ENCODE measurements around the gene NTMT1.
A peak's percentile ranks its signal among the peaks of the same experiment; 100 is the strongest.
"Not testable (repeated sequence)": the region's sequence is repeated elsewhere in the genome, so short reads cannot be mapped to it uniquely, and the experiment has no call there.

The NTMT1 gene, protein sequence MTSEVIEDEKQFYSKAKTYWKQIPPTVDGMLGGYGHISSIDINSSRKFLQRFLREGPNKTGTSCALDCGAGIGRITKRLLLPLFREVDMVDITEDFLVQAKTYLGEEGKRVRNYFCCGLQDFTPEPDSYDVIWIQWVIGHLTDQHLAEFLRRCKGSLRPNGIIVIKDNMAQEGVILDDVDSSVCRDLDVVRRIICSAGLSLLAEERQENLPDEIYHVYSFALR

DNA sequence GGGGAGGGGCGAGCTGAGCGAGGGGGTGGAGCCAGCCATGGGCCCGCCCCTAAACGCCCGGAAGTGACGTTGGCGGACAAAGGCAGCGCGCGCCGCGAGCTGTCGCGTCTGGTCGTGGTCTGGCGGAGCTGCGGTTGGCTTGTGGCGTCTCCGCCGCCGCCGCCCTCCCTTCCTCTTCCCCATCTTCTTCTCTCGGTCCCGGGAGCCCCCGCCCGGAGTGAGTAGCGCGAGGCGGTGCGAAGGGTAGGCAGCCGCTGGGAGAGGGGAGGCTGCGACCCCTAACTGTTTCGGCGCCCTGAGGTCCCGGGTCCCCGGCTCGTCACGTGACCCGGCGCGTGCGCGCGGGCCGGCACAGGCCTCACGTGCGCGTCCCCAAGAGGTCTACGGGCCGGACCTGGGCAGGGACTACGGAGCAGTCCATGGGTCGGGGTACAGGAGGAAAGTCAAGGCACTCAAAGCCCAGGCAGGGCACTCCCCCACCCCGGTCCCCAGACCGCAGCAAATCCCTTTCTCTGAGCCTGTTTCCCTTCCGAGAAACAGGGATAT lies at the start of gene NTMT1:
TSS of gene NTMT1 (plus strand) at position 85 of the 546 bp plus-strand sequence. CDS start 6,541 bp downstream, outside the sequence.
- peak; percentile 94 for DNase-seq (ENCODE audit: low spot score)

DNA sequence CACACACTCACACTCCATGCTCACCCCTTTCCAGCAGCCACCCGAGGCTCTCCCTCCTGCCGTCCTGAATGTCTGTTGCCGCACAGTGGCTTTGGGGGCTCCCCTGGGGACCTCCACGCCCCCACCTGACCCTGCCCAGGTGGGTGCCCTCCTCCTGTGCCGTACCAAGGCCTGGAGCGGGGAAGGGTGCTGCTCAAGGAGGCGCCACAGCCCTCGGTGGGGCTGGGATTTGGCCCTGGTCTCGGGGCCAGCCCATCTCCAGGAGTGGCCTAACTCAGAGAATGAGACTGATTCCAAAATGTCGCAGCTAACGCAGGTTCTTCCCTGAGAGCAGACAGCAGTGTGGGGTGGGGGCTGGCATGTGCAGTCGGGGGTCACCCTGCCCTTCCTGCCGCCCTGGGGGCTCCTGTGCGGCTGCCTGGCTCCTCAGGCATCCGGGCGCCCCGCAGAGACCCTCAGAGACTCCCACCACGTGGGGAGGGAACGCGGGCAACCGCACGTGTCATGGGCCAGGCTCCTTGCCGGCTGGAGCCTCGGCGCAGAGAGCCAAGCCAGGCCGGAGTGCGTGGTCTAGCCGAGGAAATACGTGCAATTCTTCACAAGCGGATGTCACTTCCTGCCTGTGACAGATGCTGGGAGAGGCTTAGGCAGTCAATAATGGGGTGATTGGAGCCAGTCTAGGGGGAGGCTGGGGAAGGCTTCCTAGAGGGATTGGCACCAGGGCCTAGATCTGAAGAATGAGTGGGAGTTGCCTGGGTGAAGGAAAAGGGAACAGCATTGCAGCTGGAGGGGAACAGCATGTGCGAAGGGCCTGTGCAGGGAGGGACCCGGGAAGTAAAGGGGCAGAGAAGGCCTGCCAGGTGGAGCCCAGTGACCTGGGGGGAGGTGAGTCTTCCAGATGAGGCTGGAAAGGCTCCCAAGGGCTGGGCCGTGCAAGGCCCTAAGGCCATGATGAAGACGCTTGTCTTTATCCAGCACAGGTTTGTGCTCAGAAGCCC lies 49.1 kb upstream of the NTMT1 start:
- peak; percentile 59 for DNase-seq (ENCODE audit: low spot score)

DNA sequence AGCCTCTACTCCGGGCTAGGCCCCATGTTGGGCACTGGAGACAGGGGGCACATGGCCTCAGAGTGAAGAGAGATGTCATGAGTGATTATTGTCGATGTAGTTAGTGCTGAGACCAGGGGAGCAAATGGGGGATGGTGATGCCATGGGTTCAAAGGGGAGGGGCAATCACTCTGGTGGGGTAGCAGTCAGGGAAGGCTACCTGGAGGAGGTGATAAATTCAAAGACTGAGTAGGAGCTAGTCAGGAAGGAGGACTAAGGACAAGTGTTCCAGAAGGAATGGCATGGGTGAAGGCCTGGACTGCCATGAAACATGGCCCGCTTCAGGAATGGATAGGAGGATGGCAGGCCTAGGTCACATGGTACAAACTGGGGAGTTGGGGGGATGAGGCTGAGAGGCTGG lies 46.7 kb upstream of the NTMT1 start:
- DNase-seq (ENCODE audit: low spot score): no peak

DNA sequence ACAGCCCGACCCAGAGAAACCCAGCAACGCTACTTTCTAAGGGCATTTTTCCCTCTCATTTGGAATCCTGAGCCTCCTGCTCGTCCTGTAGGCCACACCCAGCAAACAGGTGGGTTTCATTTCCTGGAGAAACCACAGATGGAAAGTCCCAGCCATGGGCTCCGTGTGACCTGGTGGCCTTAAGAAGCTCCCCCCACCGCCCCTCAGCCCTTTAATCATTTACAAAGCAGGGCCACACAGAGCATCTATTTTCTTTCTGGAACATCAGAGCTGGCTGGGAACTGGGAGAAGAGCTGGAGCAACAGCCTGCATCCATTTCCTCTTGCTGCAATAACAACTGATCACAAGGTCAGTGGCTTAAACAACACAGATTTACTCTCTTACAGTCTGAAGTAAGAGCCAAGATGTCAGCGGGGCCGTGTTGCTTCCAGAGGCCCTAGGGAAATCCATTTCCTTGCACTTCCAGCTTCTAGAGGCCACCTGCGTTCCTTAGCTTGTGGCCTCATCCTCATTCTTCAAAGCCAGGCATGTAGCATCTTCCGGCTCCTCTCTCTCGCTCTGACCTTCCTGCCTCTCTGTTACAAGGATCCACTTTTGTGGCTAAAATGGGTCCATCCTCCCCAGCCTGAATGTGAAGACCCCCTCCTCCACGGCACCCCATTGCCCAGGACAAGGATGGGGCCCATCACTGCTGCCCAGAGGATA lies 45.6 kb upstream of the NTMT1 start:
- DNase-seq (ENCODE audit: low spot score): no peak

- DNase-seq (ENCODE audit: low spot score): no peak
These were observed 44.3 kb upstream of the NTMT1 start for GRCh38 chr9:129581505-129582189.

GRCh38 chr9:129582855-129583254 lies 43.1 kb upstream of the NTMT1 start:
- no peak for DNase-seq (ENCODE audit: low spot score)

DNA sequence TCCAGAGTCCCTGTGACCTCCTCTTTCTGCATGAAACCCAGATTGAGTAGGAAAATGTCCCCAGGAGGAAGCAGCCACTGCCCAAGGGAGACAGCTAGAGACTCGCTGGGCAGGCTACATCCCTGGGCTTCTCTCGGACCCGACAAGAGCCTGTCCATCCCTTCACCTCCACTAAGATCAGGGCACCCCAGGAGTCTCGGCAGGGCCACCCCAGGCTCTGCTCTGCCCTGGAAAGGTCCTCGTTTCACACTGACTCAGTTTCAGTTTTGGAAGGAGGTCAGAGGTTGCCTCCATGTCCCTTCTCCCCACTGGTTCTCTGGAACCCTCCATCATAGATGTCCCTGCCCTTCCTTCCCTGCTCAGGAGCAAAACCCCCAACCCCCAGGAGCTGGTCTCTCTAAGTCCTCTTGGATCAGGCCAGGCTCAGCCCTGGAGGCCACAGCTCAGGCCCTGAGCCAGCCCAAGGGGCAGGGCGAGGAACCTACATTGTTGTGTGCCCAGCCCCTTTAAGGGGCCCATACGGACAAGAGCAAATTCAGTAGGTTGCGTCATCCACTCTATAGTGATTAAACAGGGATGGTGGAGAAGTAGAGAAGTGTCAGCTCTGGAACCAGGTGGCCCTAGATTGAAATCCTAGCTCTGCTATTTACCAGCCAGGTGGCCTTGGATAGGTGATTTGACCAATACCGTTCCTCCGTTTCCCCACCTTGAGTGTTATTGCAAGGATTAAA lies 42.5 kb upstream of the NTMT1 start:
- DNase-seq (ENCODE audit: low spot score): no peak

DNA sequence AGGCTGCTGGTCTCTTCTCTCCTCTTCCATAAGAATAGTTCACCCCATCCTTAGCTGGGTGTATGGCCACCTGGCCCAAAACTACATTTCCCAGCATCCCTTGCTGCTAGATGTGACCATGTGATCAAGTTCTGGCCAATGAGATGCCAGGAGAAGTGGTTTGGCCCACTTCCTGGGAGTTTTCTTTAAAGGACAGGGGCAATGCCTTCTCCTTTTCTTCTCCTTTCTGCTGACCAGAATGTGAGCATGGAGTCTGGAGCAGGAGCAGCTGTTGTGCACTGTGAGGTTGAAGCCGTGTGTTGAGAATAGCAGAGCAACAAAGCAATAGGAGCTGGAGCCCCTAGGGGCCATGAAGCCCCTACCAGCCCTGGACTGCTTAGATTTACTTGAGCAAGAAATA lies 41.8 kb upstream of the NTMT1 start:
- DNase-seq (ENCODE audit: low spot score): peak; percentile 84

DNA sequence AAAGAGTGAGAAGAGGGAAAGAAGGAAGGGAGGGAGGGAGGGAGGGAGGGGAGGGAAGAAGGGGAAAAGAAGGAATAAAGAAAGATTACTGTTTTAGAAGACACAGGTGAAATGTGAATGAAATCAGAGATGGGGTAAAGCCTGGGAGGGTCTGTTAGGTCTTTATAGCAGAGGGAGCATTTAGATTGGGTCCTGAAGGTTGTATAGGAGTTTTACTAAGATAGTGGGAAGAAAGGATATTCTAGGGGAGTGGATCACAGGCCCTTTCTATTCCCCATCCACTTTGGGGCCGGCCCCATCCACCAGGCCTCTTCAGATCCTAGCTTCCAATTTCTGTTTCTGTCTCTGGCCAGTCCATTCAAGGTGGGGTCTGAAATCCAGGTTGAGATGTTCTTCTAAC lies 40.6 kb upstream of the NTMT1 start:
- DNase-seq (ENCODE audit: low spot score): no peak

DNA sequence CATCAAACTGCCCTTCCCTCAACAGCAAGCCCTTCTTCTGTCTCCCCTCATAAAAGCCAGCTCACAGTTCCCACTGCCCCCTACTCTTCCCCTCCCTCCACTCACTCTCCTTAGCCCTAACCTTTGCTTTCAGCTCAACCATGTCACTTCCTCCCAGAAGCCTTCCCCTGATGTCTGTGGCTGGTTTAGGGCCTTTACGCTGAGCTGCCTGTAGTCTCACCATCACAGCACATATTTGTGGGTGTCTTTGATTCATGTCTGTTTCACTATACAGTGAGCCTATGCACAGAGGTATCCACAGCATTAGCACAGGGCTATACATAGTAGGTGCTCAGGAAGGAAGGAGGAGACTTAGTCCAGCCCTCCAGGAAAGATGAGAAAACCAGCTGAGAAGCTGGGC lies 39.7 kb upstream of the NTMT1 start:
- DNase-seq (ENCODE audit: low spot score): no peak

GRCh38 chr9:129586685-129587084 lies 39.3 kb upstream of the NTMT1 start:
- no peak for DNase-seq (ENCODE audit: low spot score)

DNA sequence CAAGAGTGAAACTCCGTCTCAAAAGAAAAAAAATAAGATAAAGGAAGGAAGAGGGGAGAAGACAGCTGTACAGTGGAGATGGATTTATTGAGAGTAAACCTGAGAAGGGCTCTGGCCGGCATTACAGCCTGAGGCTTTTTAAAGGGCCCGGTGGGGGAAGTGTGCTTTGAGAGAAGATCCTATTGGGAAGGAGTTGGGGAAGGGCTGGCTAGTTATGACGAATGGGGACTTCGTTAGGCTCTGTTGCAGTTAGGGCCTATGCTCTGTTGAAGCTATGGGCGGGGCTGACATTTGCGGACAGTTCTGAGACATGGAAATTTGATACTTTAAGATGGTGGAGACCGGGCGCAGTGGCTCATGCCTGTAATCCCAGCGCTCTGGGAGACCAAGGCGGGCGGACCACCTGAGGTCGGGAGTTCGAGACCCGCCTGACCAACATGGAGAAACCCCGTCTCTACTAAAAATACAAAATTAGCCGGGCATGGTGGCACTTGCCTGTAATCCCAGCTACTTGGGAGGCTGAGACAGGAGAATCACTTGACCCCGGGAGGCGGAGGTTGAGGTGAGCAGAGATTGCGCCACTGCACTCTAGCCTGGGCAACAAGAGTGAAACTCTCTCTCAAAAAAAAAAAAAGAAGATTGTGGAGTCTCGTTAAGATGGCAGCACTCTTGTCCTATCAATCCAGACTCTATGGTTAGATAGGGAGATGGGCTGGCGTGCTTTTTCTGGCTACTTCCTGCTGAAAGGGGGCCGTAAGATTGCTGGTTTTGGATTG lies 38.3 kb upstream of the NTMT1 start:
- no peak for DNase-seq (ENCODE audit: low spot score)

- no peak for DNase-seq (ENCODE audit: low spot score)
These were observed 35.5 kb upstream of the NTMT1 start for GRCh38 chr9:129590466-129590865.

GRCh38 chr9:129591916-129592315 lies 34.0 kb upstream of the NTMT1 start:
- DNase-seq (ENCODE audit: low spot score): no peak

- not testable (repeated sequence) for DNase-seq (ENCODE audit: low spot score)
These were observed 33.2 kb upstream of the NTMT1 start for GRCh38 chr9:129592790-129593189.

- DNase-seq (ENCODE audit: low spot score): no peak
These were observed 31.3 kb upstream of the NTMT1 start for GRCh38 chr9:129594632-129595031.

GRCh38 chr9:129595311-129595741 lies 30.6 kb upstream of the NTMT1 start:
- peak; percentile 53 for DNase-seq (ENCODE audit: low spot score)

- no peak for DNase-seq (ENCODE audit: low spot score)
These were observed 29.9 kb upstream of the NTMT1 start for GRCh38 chr9:129595903-129596540.

DNA sequence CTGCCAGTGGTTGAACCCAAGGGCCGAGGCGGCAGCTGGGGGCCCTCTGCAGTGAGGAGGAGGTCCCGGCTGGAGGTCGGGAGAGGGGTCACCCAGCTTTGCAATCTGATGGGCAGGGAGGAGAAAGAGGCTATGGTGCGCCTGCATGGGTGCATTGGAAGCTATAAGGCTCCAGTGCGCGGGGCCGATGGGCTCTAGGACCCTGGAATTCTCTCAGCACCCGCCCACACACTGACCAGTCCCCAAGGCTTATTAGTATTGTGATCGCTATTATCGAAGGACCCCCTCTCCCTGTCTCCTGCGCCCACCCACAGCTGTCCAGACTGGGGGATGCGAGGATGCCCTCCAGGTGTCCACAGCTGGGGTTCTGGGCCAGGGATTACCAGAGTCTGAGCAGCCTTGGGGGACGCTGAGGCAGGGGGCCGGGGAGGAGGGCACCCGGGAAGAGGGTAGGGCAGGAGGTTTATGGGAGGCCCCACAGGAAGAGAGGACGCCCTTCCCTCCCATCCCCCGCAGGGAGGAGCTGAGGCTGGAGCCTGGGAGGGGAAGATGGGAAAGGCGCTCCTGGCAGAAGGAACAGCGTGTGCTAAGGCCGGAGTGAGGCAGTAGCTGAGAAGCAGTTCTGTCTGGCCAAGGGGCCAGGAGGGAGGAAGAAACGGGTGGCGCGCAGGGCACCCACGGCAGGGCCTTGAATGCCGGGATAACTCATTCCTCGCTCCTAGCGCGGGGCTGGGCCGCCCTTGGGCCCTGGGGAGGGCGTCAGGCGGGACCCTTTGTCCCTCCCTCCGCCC lies 29.2 kb upstream of the NTMT1 start:
- DNase-seq (ENCODE audit: low spot score): peak; percentile 66

Data from AG20443 (cell line).